MM.1S (cell line): ENCODE results near the gene THRB.

Experiments used
- EZH2 ChIP-seq: fragments of 300-600 bp; sonication (generic); optimal IDR thresholded peaks from 2 replicates; pipeline ENCODE3; 2017; ENCODE audit warnings: low read depth, mild to moderate bottlenecking, antibody characterized with exemption, low read length, mixed read lengths
- TF ChIP-seq, protein P1 (sequence below): fragments of 300-600 bp; sonication (generic); IDR thresholded peaks from 2 replicates; pipeline ENCODE4 v1.5.1; 2016; ENCODE audit warnings: antibody characterized with exemption, low read length, mixed read lengths

DNA sequence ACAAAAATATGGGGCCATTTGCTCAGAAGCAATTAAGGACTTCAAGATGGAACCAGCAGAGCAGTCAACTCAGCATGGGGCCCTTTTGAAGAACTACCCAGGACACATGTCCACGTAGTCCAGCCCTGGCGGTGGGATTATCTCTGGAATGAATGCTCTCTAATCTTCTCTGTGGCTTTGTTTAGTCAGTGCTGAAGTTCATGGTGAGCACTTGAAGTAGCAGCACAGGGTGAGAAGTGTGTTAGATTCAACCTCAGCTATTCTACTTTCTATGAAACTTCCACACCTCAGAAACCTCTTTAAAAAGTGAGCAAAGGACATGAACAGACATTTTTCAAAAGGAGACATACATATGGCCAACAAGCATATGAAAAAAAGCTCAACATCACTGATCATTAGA lies 74.4 kb downstream of the THRB start:
- TF ChIP-seq, protein P1, sequence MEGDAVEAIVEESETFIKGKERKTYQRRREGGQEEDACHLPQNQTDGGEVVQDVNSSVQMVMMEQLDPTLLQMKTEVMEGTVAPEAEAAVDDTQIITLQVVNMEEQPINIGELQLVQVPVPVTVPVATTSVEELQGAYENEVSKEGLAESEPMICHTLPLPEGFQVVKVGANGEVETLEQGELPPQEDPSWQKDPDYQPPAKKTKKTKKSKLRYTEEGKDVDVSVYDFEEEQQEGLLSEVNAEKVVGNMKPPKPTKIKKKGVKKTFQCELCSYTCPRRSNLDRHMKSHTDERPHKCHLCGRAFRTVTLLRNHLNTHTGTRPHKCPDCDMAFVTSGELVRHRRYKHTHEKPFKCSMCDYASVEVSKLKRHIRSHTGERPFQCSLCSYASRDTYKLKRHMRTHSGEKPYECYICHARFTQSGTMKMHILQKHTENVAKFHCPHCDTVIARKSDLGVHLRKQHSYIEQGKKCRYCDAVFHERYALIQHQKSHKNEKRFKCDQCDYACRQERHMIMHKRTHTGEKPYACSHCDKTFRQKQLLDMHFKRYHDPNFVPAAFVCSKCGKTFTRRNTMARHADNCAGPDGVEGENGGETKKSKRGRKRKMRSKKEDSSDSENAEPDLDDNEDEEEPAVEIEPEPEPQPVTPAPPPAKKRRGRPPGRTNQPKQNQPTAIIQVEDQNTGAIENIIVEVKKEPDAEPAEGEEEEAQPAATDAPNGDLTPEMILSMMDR = no peak
- TF ChIP-seq EZH2 = no peak
